Midbrain (tissue), 1 donor: ENCODE measurements around the gene SUGCT.
"Not testable (repeated sequence)": the region's sequence is repeated elsewhere in the genome, so short reads cannot be mapped to it uniquely, and the experiment has no call there.

ENCODE experiments used
- DNase-seq: peaks from one replicate; lab custom pipeline; 2025; lab: John Stamatoyannopoulos, UW

Gene SUGCT

GRCh38 chr7:40139891-40140290 lies 5.1 kb downstream of the SUGCT start:
- not testable (repeated sequence) for DNase-seq

- not testable (repeated sequence) for DNase-seq
These were observed 7.1 kb downstream of the SUGCT start for GRCh38 chr7:40141916-40142315.

- not testable (repeated sequence) for DNase-seq
These were observed 10.9 kb downstream of the SUGCT start for GRCh38 chr7:40145596-40146130.

GRCh38 chr7:40147371-40148246 lies 12.8 kb downstream of the SUGCT start:
- DNase-seq: no peak

GRCh38 chr7:40148247-40148580 lies 13.4 kb downstream of the SUGCT start:
- DNase-seq: not testable (repeated sequence)

GRCh38 chr7:40148671-40149070 lies 13.9 kb downstream of the SUGCT start:
- no peak for DNase-seq

GRCh38 chr7:40151504-40151903 lies 16.7 kb downstream of the SUGCT start:
- DNase-seq: no peak

GRCh38 chr7:40156988-40157387 lies 22.2 kb downstream of the SUGCT start:
- no peak for DNase-seq

- DNase-seq: no peak
These were observed 27.7 kb downstream of the SUGCT start for GRCh38 chr7:40162516-40162915.

- no peak for DNase-seq
These were observed 30.4 kb downstream of the SUGCT start for GRCh38 chr7:40165216-40165615.

GRCh38 chr7:40167291-40167690 lies 32.5 kb downstream of the SUGCT start:
- DNase-seq: no peak

- DNase-seq: not testable (repeated sequence)
These were observed 33.5 kb downstream of the SUGCT start for GRCh38 chr7:40168266-40168665.

- DNase-seq: not testable (repeated sequence)
These were observed 38.3 kb downstream of the SUGCT start for GRCh38 chr7:40173121-40173520.

GRCh38 chr7:40175256-40175655 lies 40.5 kb downstream of the SUGCT start:
- DNase-seq: not testable (repeated sequence)

GRCh38 chr7:40175725-40176510 lies 41.1 kb downstream of the SUGCT start:
- no peak for DNase-seq

GRCh38 chr7:40177071-40177470 lies 42.3 kb downstream of the SUGCT start:
- no peak for DNase-seq

GRCh38 chr7:40182452-40182851 lies 47.6 kb downstream of the SUGCT start:
- no peak for DNase-seq

- DNase-seq: no peak
These were observed 51.8 kb downstream of the SUGCT start for GRCh38 chr7:40186586-40186985.

- no peak for DNase-seq
These were observed 57.2 kb downstream of the SUGCT start for GRCh38 chr7:40192036-40192435.

- no peak for DNase-seq
These were observed 59.9 kb downstream of the SUGCT start for GRCh38 chr7:40194745-40195144.

GRCh38 chr7:40197527-40197926 lies 62.7 kb downstream of the SUGCT start:
- DNase-seq: no peak

- DNase-seq: peak; percentile 22
These were observed 64.4 kb downstream of the SUGCT start for GRCh38 chr7:40199076-40199802.
